ENCODE results near the gene SEMA3G. TPM values are rescaled to one million over a fixed set of nuclear protein-coding genes. Genes with fewer than 3 reads are reported as not detected.

SEMA3G gene
- total RNA-seq, 1 experiment from 2014 or later = 1.6 TPM

DNA sequence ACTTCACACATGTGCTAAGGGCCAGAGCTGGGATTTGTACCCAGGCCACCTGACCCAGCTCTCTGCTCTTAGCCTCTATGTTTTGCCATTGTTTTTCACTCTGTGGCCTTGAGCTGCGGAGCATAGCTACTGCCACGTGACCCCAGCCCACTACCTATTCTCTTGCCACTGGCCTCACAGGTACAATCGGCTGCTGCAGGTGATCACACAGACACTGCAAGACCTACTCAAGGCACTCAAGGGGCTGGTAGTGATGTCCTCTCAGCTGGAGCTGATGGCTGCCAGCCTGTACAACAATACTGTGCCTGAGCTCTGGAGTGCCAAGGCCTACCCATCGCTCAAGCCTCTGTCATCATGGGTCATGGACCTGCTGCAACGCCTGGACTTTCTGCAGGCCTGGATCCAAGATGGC is 46.2 kb downstream of the SEMA3G start:
- CTCF ChIA-PET = interaction anchor here (0.6 to 4.7 kb wide), 5 partner anchors 11 to 178 kb away, joined by 3 to 40 read pairs (median 8); partner anchors contain the start of gene PPM1M
- no peak overlapping the region for H3K27ac Mint-ChIP-seq

More for the DNA sequence above, 46.2 kb downstream of the SEMA3G start:
- H3K4me3 Mint-ChIP-seq = no peak overlapping the region
- H3K27me3 Mint-ChIP-seq (ENCODE audit: low read depth) = peaks cover 5% of the 10 kb centered on the region; the same call in 1 of the 2 replicates
- H3K36me3 Mint-ChIP-seq = peaks cover 17% of the 10 kb centered on the region
- ATAC-seq (no peak), DNase-seq (ENCODE audit: low spot score) (no peak)
- no peaks in the 10 kb centered on the region for H3K9me3 Mint-ChIP-seq
- TF ChIP-seq CREM (CRISPR knock-in tag; IDR thresholded peaks at IDR 0.05) (no peak), HMGA2 (CRISPR knock-in tag; IDR thresholded peaks at IDR 0.05) (no peak), ZNF138 (CRISPR knock-in tag; conservative IDR thresholded peaks at IDR 0.05) (no peak), FOXP1 (CRISPR knock-in tag; IDR thresholded peaks at IDR 0.05; ENCODE audit: borderline replicate concordance) (no peak), ZNF423 (CRISPR knock-in tag; IDR thresholded peaks at IDR 0.05) (no peak), SMAD3 (CRISPR knock-in tag; IDR thresholded peaks at IDR 0.05; ENCODE audit: borderline replicate concordance) (no peak), ZNF219 (CRISPR knock-in tag; IDR thresholded peaks at IDR 0.05; ENCODE audit: borderline replicate concordance) (no peak), TEAD1 (CRISPR knock-in tag; IDR thresholded peaks at IDR 0.05) (no peak), RORB (CRISPR knock-in tag; IDR thresholded peaks at IDR 0.05) (no peak), NFATC4 (CRISPR knock-in tag; IDR thresholded peaks at IDR 0.05) (no peak)
- TF ChIP-seq, protein P1, sequence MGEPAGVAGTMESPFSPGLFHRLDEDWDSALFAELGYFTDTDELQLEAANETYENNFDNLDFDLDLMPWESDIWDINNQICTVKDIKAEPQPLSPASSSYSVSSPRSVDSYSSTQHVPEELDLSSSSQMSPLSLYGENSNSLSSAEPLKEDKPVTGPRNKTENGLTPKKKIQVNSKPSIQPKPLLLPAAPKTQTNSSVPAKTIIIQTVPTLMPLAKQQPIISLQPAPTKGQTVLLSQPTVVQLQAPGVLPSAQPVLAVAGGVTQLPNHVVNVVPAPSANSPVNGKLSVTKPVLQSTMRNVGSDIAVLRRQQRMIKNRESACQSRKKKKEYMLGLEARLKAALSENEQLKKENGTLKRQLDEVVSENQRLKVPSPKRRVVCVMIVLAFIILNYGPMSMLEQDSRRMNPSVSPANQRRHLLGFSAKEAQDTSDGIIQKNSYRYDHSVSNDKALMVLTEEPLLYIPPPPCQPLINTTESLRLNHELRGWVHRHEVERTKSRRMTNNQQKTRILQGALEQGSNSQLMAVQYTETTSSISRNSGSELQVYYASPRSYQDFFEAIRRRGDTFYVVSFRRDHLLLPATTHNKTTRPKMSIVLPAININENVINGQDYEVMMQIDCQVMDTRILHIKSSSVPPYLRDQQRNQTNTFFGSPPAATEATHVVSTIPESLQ (CRISPR knock-in tag; IDR thresholded peaks at IDR 0.05) = no peak
- TF ChIP-seq, protein P2, sequence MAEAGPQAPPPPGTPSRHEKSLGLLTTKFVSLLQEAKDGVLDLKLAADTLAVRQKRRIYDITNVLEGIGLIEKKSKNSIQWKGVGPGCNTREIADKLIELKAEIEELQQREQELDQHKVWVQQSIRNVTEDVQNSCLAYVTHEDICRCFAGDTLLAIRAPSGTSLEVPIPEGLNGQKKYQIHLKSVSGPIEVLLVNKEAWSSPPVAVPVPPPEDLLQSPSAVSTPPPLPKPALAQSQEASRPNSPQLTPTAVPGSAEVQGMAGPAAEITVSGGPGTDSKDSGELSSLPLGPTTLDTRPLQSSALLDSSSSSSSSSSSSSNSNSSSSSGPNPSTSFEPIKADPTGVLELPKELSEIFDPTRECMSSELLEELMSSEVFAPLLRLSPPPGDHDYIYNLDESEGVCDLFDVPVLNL (CRISPR knock-in tag; IDR thresholded peaks at IDR 0.05; ENCODE audit: borderline replicate concordance, low read depth) = no peak
- TF ChIP-seq, protein P3, sequence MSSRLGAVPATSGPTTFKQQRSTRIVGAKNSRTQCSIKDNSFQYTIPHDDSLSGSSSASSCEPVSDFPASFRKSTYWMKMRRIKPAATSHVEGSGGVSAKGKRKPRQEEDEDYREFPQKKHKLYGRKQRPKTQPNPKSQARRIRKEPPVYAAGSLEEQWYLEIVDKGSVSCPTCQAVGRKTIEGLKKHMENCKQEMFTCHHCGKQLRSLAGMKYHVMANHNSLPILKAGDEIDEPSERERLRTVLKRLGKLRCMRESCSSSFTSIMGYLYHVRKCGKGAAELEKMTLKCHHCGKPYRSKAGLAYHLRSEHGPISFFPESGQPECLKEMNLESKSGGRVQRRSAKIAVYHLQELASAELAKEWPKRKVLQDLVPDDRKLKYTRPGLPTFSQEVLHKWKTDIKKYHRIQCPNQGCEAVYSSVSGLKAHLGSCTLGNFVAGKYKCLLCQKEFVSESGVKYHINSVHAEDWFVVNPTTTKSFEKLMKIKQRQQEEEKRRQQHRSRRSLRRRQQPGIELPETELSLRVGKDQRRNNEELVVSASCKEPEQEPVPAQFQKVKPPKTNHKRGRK (CRISPR knock-in tag; IDR thresholded peaks at IDR 0.05; ENCODE audit: borderline replicate concordance) = no peak
- TF ChIP-seq, protein P4, sequence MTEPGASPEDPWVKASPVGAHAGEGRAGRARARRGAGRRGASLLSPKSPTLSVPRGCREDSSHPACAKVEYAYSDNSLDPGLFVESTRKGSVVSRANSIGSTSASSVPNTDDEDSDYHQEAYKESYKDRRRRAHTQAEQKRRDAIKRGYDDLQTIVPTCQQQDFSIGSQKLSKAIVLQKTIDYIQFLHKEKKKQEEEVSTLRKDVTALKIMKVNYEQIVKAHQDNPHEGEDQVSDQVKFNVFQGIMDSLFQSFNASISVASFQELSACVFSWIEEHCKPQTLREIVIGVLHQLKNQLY (CRISPR knock-in tag; IDR thresholded peaks at IDR 0.05) = no peak
- TF ChIP-seq, protein P5, sequence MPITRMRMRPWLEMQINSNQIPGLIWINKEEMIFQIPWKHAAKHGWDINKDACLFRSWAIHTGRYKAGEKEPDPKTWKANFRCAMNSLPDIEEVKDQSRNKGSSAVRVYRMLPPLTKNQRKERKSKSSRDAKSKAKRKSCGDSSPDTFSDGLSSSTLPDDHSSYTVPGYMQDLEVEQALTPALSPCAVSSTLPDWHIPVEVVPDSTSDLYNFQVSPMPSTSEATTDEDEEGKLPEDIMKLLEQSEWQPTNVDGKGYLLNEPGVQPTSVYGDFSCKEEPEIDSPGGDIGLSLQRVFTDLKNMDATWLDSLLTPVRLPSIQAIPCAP (CRISPR knock-in tag; IDR thresholded peaks at IDR 0.05) = no peak
- TF ChIP-seq, protein P6, sequence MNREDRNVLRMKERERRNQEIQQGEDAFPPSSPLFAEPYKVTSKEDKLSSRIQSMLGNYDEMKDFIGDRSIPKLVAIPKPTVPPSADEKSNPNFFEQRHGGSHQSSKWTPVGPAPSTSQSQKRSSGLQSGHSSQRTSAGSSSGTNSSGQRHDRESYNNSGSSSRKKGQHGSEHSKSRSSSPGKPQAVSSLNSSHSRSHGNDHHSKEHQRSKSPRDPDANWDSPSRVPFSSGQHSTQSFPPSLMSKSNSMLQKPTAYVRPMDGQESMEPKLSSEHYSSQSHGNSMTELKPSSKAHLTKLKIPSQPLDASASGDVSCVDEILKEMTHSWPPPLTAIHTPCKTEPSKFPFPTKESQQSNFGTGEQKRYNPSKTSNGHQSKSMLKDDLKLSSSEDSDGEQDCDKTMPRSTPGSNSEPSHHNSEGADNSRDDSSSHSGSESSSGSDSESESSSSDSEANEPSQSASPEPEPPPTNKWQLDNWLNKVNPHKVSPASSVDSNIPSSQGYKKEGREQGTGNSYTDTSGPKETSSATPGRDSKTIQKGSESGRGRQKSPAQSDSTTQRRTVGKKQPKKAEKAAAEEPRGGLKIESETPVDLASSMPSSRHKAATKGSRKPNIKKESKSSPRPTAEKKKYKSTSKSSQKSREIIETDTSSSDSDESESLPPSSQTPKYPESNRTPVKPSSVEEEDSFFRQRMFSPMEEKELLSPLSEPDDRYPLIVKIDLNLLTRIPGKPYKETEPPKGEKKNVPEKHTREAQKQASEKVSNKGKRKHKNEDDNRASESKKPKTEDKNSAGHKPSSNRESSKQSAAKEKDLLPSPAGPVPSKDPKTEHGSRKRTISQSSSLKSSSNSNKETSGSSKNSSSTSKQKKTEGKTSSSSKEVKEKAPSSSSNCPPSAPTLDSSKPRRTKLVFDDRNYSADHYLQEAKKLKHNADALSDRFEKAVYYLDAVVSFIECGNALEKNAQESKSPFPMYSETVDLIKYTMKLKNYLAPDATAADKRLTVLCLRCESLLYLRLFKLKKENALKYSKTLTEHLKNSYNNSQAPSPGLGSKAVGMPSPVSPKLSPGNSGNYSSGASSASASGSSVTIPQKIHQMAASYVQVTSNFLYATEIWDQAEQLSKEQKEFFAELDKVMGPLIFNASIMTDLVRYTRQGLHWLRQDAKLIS (CRISPR knock-in tag; IDR thresholded peaks at IDR 0.05; ENCODE audit: borderline replicate concordance) = no peak
- TF ChIP-seq, protein P7, sequence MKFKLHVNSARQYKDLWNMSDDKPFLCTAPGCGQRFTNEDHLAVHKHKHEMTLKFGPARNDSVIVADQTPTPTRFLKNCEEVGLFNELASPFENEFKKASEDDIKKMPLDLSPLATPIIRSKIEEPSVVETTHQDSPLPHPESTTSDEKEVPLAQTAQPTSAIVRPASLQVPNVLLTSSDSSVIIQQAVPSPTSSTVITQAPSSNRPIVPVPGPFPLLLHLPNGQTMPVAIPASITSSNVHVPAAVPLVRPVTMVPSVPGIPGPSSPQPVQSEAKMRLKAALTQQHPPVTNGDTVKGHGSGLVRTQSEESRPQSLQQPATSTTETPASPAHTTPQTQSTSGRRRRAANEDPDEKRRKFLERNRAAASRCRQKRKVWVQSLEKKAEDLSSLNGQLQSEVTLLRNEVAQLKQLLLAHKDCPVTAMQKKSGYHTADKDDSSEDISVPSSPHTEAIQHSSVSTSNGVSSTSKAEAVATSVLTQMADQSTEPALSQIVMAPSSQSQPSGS (CRISPR knock-in tag; IDR thresholded peaks at IDR 0.05; ENCODE audit: borderline replicate concordance, low read depth) = no peak
- TF ChIP-seq, protein P8, sequence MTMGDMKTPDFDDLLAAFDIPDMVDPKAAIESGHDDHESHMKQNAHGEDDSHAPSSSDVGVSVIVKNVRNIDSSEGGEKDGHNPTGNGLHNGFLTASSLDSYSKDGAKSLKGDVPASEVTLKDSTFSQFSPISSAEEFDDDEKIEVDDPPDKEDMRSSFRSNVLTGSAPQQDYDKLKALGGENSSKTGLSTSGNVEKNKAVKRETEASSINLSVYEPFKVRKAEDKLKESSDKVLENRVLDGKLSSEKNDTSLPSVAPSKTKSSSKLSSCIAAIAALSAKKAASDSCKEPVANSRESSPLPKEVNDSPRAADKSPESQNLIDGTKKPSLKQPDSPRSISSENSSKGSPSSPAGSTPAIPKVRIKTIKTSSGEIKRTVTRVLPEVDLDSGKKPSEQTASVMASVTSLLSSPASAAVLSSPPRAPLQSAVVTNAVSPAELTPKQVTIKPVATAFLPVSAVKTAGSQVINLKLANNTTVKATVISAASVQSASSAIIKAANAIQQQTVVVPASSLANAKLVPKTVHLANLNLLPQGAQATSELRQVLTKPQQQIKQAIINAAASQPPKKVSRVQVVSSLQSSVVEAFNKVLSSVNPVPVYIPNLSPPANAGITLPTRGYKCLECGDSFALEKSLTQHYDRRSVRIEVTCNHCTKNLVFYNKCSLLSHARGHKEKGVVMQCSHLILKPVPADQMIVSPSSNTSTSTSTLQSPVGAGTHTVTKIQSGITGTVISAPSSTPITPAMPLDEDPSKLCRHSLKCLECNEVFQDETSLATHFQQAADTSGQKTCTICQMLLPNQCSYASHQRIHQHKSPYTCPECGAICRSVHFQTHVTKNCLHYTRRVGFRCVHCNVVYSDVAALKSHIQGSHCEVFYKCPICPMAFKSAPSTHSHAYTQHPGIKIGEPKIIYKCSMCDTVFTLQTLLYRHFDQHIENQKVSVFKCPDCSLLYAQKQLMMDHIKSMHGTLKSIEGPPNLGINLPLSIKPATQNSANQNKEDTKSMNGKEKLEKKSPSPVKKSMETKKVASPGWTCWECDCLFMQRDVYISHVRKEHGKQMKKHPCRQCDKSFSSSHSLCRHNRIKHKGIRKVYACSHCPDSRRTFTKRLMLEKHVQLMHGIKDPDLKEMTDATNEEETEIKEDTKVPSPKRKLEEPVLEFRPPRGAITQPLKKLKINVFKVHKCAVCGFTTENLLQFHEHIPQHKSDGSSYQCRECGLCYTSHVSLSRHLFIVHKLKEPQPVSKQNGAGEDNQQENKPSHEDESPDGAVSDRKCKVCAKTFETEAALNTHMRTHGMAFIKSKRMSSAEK (CRISPR knock-in tag; IDR thresholded peaks at IDR 0.05; ENCODE audit: borderline replicate concordance) = no peak
- TF ChIP-seq, protein P9, sequence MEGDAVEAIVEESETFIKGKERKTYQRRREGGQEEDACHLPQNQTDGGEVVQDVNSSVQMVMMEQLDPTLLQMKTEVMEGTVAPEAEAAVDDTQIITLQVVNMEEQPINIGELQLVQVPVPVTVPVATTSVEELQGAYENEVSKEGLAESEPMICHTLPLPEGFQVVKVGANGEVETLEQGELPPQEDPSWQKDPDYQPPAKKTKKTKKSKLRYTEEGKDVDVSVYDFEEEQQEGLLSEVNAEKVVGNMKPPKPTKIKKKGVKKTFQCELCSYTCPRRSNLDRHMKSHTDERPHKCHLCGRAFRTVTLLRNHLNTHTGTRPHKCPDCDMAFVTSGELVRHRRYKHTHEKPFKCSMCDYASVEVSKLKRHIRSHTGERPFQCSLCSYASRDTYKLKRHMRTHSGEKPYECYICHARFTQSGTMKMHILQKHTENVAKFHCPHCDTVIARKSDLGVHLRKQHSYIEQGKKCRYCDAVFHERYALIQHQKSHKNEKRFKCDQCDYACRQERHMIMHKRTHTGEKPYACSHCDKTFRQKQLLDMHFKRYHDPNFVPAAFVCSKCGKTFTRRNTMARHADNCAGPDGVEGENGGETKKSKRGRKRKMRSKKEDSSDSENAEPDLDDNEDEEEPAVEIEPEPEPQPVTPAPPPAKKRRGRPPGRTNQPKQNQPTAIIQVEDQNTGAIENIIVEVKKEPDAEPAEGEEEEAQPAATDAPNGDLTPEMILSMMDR (IDR thresholded peaks at IDR 0.05) = no peak
- POLR2A ChIA-PET = interaction anchor here (1.2 kb wide), 1 partner anchor 10 kb away, joined by 4 read pairs; no protein-coding TSS in a partner anchor
- H3K4me1 Mint-ChIP-seq = no peaks in the 10 kb centered on the region
